GM19395 (cell line): Measurements from ENCODE around the gene ABCD1.

Experiments
- ATAC-seq: cut with Tn5 transposase; IDR thresholded peaks from one replicate; pipeline ENCODE4 v1.9.1; 2021; ENCODE audit warnings: mild to moderate bottlenecking, moderate library complexity; ENCODE audit not compliant: unreplicated experiment

The ABCD1 gene

GRCh38 chrX:153783378-153784013 lies 58.8 kb downstream of the ABCD1 start:
- ATAC-seq: no peak

- ATAC-seq: no peak
These were observed 59.8 kb downstream of the ABCD1 start for GRCh38 chrX:153784325-153784967.

- no peak for ATAC-seq
These were observed 62.0 kb downstream of the ABCD1 start for GRCh38 chrX:153786669-153787068.

- no peak for ATAC-seq
These were observed 65.0 kb downstream of the ABCD1 start for GRCh38 chrX:153789654-153790053.

GRCh38 chrX:153791104-153791852 lies 66.6 kb downstream of the ABCD1 start:
- ATAC-seq: no peak

GRCh38 chrX:153792368-153792767 lies 67.7 kb downstream of the ABCD1 start:
- no peak for ATAC-seq

- no peak for ATAC-seq
These were observed 68.6 kb downstream of the ABCD1 start for GRCh38 chrX:153793291-153793690.
